ENCODE results near the gene BOLA1.
A peak's percentile ranks its signal among the peaks of the same experiment; 100 is the strongest.

BOLA1 gene

GRCh38 chr1:149917571-149918144, 18.3 kb downstream of the BOLA1 start, which contains the start of gene SV2A:
Gene SV2A (minus strand): TSS chr1:149917844. CDS start chr1:149913840, 4,004 bp downstream.
- Histone ChIP-seq H3K36me3 (ENCODE audit: control insufficient read depth, insufficient read depth, low read length) (peaks cover 23% of the 10 kb centered on the region), H3K9me3 (ENCODE audit: control insufficient read depth, low read length) (no peaks in the 10 kb centered on the region), H3K4me1 (ENCODE audit: control insufficient read depth, insufficient read depth, low read length, poor library complexity, severe bottlenecking) (peaks cover 19% of the 10 kb centered on the region), H3K27ac (ENCODE audit: low read depth, low read length, severe bottlenecking) (no peak within 1 kb of the TSS), H3K4me3 (ENCODE audit: extremely low read depth, insufficient read depth, low read length, poor library complexity, severe bottlenecking) (peak within 1 kb of the TSS; percentile 76)
- 0 to 4% methylated on average over 3 to 5 of the region's 24 CpGs for WGBS, 2 experiments (ENCODE audit: insufficient coverage in 2 of 2)

- Histone ChIP-seq H3K4me1 (ENCODE audit: control insufficient read depth, insufficient read depth, low read length, poor library complexity, severe bottlenecking) (peaks cover 12% of the 10 kb centered on the region), H3K36me3 (ENCODE audit: control insufficient read depth, insufficient read depth, low read length) (peaks cover 49% of the 10 kb centered on the region), H3K9me3 (ENCODE audit: control insufficient read depth, low read length) (no peaks in the 10 kb centered on the region), H3K4me3 (ENCODE audit: extremely low read depth, insufficient read depth, low read length, poor library complexity, severe bottlenecking) (no peak overlapping the region), H3K27ac (ENCODE audit: low read depth, low read length, severe bottlenecking) (no peak overlapping the region)
- WGBS, 2 experiments (ENCODE audit: insufficient coverage in 2 of 2), result 93 to 95% methylated on average over 7 to 10 of the region's 10 CpGs
Measured at GRCh38 chr1:149923626-149924025, 24.3 kb downstream of the BOLA1 start.

GRCh38 chr1:149925345-149925744, 26.0 kb downstream of the BOLA1 start:
- peaks cover 18% of the 10 kb centered on the region for H3K4me1 ChIP-seq (ENCODE audit: control insufficient read depth, insufficient read depth, low read length, poor library complexity, severe bottlenecking)
- H3K27ac ChIP-seq (ENCODE audit: low read depth, low read length, severe bottlenecking), result no peak overlapping the region
- H3K4me3 ChIP-seq (ENCODE audit: extremely low read depth, insufficient read depth, low read length, poor library complexity, severe bottlenecking), result no peak overlapping the region
- H3K36me3 ChIP-seq (ENCODE audit: control insufficient read depth, insufficient read depth, low read length), result peaks cover 49% of the 10 kb centered on the region
- H3K9me3 ChIP-seq (ENCODE audit: control insufficient read depth, low read length), result no peaks in the 10 kb centered on the region
- WGBS, 2 experiments (ENCODE audit: insufficient coverage in 2 of 2), result 95 to 100% methylated on average over 2 to 3 of the region's 3 CpGs

GRCh38 chr1:149925751-149926150, 26.4 kb downstream of the BOLA1 start:
- Histone ChIP-seq H3K4me3 (ENCODE audit: extremely low read depth, insufficient read depth, low read length, poor library complexity, severe bottlenecking) (no peak overlapping the region), H3K9me3 (ENCODE audit: control insufficient read depth, low read length) (no peaks in the 10 kb centered on the region), H3K27ac (ENCODE audit: low read depth, low read length, severe bottlenecking) (no peak overlapping the region), H3K4me1 (ENCODE audit: control insufficient read depth, insufficient read depth, low read length, poor library complexity, severe bottlenecking) (peaks cover 18% of the 10 kb centered on the region), H3K36me3 (ENCODE audit: control insufficient read depth, insufficient read depth, low read length) (peaks cover 49% of the 10 kb centered on the region)
- 100% methylated on average over 1 of the region's 2 CpGs; no CpG with 5 or more reads in 1 of the 2 experiments for WGBS, 2 experiments (ENCODE audit: insufficient coverage in 2 of 2)

GRCh38 chr1:149926296-149926695, 26.9 kb downstream of the BOLA1 start:
- H3K9me3 ChIP-seq (ENCODE audit: control insufficient read depth, low read length), result no peaks in the 10 kb centered on the region
- H3K4me3 ChIP-seq (ENCODE audit: extremely low read depth, insufficient read depth, low read length, poor library complexity, severe bottlenecking), result peak overlapping the region; percentile 80
- H3K36me3 ChIP-seq (ENCODE audit: control insufficient read depth, insufficient read depth, low read length), result peaks cover 49% of the 10 kb centered on the region
- WGBS, 2 experiments (ENCODE audit: insufficient coverage in 2 of 2), result 90 to 96% methylated on average over 9 of the region's 9 CpGs
- H3K4me1 ChIP-seq (ENCODE audit: control insufficient read depth, insufficient read depth, low read length, poor library complexity, severe bottlenecking), result peaks cover 24% of the 10 kb centered on the region
- no peak overlapping the region for H3K27ac ChIP-seq (ENCODE audit: low read depth, low read length, severe bottlenecking)

- H3K4me3 ChIP-seq (ENCODE audit: extremely low read depth, insufficient read depth, low read length, poor library complexity, severe bottlenecking), result peak overlapping the region; percentile 80
- 3 to 9% methylated on average over 4 to 7 of the region's 10 CpGs for WGBS, 2 experiments (ENCODE audit: insufficient coverage in 2 of 2)
- peak overlapping the region; percentile 91 for H3K27ac ChIP-seq (ENCODE audit: low read depth, low read length, severe bottlenecking)
Measured at GRCh38 chr1:149927056-149927562, 27.7 kb downstream of the BOLA1 start.

GRCh38 chr1:149927563-149928400, 28.4 kb downstream of the BOLA1 start, which contains the start of gene SF3B4:
Gene SF3B4 (minus strand): TSS chr1:149927803. CDS start chr1:149927759, 44 bp downstream.
- H3K4me1 ChIP-seq (ENCODE audit: control insufficient read depth, insufficient read depth, low read length, poor library complexity, severe bottlenecking), result peaks cover 30% of the 10 kb centered on the region
- no peaks in the 10 kb centered on the region for H3K9me3 ChIP-seq (ENCODE audit: control insufficient read depth, low read length)
- peak within 1 kb of the TSS; percentile 80 for H3K4me3 ChIP-seq (ENCODE audit: extremely low read depth, insufficient read depth, low read length, poor library complexity, severe bottlenecking)
- WGBS, 2 experiments (ENCODE audit: insufficient coverage in 2 of 2), result 1% methylated on average over 35 to 39 of the region's 47 CpGs
- peaks cover 41% of the 10 kb centered on the region for H3K36me3 ChIP-seq (ENCODE audit: control insufficient read depth, insufficient read depth, low read length)
- peak within 1 kb of the TSS; percentile 91 for H3K27ac ChIP-seq (ENCODE audit: low read depth, low read length, severe bottlenecking)

More at GRCh38 chr1:149927056-149927562, 27.7 kb downstream of the BOLA1 start:
- peaks cover 48% of the 10 kb centered on the region for H3K36me3 ChIP-seq (ENCODE audit: control insufficient read depth, insufficient read depth, low read length)
- peaks cover 30% of the 10 kb centered on the region for H3K4me1 ChIP-seq (ENCODE audit: control insufficient read depth, insufficient read depth, low read length, poor library complexity, severe bottlenecking)
- H3K9me3 ChIP-seq (ENCODE audit: control insufficient read depth, low read length), result no peaks in the 10 kb centered on the region

- Histone ChIP-seq H3K27ac (ENCODE audit: low read depth, low read length, severe bottlenecking) (peak overlapping the region; percentile 91), H3K36me3 (ENCODE audit: control insufficient read depth, insufficient read depth, low read length) (peaks cover 35% of the 10 kb centered on the region), H3K4me1 (ENCODE audit: control insufficient read depth, insufficient read depth, low read length, poor library complexity, severe bottlenecking) (peaks cover 30% of the 10 kb centered on the region), H3K9me3 (ENCODE audit: control insufficient read depth, low read length) (no peaks in the 10 kb centered on the region), H3K4me3 (ENCODE audit: extremely low read depth, insufficient read depth, low read length, poor library complexity, severe bottlenecking) (peak overlapping the region; percentile 80)
- no CpG with 5 or more reads among the region's 1 CpG for WGBS, 2 experiments (ENCODE audit: insufficient coverage in 2 of 2)
Measured at GRCh38 chr1:149928401-149928724, 29.0 kb downstream of the BOLA1 start.

GRCh38 chr1:149929856-149930255, 30.5 kb downstream of the BOLA1 start:
- no peak overlapping the region for H3K27ac ChIP-seq (ENCODE audit: low read depth, low read length, severe bottlenecking)
- H3K4me3 ChIP-seq (ENCODE audit: extremely low read depth, insufficient read depth, low read length, poor library complexity, severe bottlenecking), result no peak overlapping the region

GRCh38 chr1:149931212-149931790, 31.9 kb downstream of the BOLA1 start:
- no peaks in the 10 kb centered on the region for H3K9me3 ChIP-seq (ENCODE audit: control insufficient read depth, low read length)
- no peak overlapping the region for H3K27ac ChIP-seq (ENCODE audit: low read depth, low read length, severe bottlenecking)
- peaks cover 6% of the 10 kb centered on the region for H3K36me3 ChIP-seq (ENCODE audit: control insufficient read depth, insufficient read depth, low read length)
- no peak overlapping the region for H3K4me3 ChIP-seq (ENCODE audit: extremely low read depth, insufficient read depth, low read length, poor library complexity, severe bottlenecking)
- H3K4me1 ChIP-seq (ENCODE audit: control insufficient read depth, insufficient read depth, low read length, poor library complexity, severe bottlenecking), result peaks cover 30% of the 10 kb centered on the region
- WGBS, 2 experiments (ENCODE audit: insufficient coverage in 2 of 2), result 93 to 94% methylated on average over 11 of the region's 13 CpGs

More at GRCh38 chr1:149929856-149930255, 30.5 kb downstream of the BOLA1 start:
- peaks cover 20% of the 10 kb centered on the region for H3K36me3 ChIP-seq (ENCODE audit: control insufficient read depth, insufficient read depth, low read length)
- H3K9me3 ChIP-seq (ENCODE audit: control insufficient read depth, low read length), result no peaks in the 10 kb centered on the region
- peaks cover 30% of the 10 kb centered on the region for H3K4me1 ChIP-seq (ENCODE audit: control insufficient read depth, insufficient read depth, low read length, poor library complexity, severe bottlenecking)
- WGBS, 2 experiments (ENCODE audit: insufficient coverage in 2 of 2), result 69% methylated on average over 2 of the region's 2 CpGs; no CpG with 5 or more reads in 1 of the 2 experiments

Data from mesodermal cell (in vitro differentiated cells).